ENCODE results near the gene GTF2F2.

- no peak for TF ChIP-seq CTCF (IDR thresholded peaks at IDR 0.05; ENCODE audit: low read length)
- TF ChIP-seq EZH2 (IDR thresholded peaks at IDR 0.05; ENCODE audit: borderline replicate concordance, low read length), result no peak
Measured at GRCh38 chr13:45224176-45224575, 103.9 kb downstream of the GTF2F2 start.

Measured in OCI-LY1 (cell line).